Measurements from ENCODE around the gene OXCT2. TPM values are rescaled to one million over a fixed set of nuclear protein-coding genes. Genes with fewer than 3 reads are reported as not detected.

Gene OXCT2
- total and polyA plus RNA-seq, 2 experiments from 2014 or later: 0.25 to 1.8 TPM

- DNase-seq (ENCODE audit: low spot score): peak; percentile 75
- Histone ChIP-seq H2AFZ (no peak overlapping the region), H3K9me2 (replicated peaks; ENCODE audit: insufficient read depth) (no peaks in the 10 kb centered on the region), H3K27ac (no peak overlapping the region), H3K27me3 (no peaks in the 10 kb centered on the region), H3K36me3 (replicated peaks; ENCODE audit: insufficient read depth, low read depth) (no peaks in the 10 kb centered on the region), H4K20me1 (ENCODE audit: insufficient read depth, poor library complexity, severe bottlenecking) (no peaks in the 10 kb centered on the region), H3K9me3 (ENCODE audit: low read depth) (no peaks in the 10 kb centered on the region), H3K4me1 (ENCODE audit: insufficient read depth) (no peaks in the 10 kb centered on the region), H3K79me2 (no peaks in the 10 kb centered on the region), H3K4me3 (no peak overlapping the region), H3K4me2 (no peak overlapping the region)
- no peak for TF ChIP-seq EZH2phosphoT487 (IDR thresholded peaks at IDR 0.05; ENCODE audit: low read depth, severe bottlenecking, unreplicated experiment)
- TF ChIP-seq CTCF (IDR thresholded peaks at IDR 0.05; ENCODE audit: poor library complexity): peak; percentile 76
- WGBS (ENCODE audit: low lambda C conversion rate, missing lambda C conversion rate): 16% methylated on average over 11 of the region's 11 CpGs
These were observed 45.4 kb upstream of the OXCT2 start for GRCh38 chr1:39816415-39817090.

- Histone ChIP-seq H3K4me2 (no peak overlapping the region), H3K4me1 (ENCODE audit: insufficient read depth) (no peaks in the 10 kb centered on the region), H3K79me2 (no peaks in the 10 kb centered on the region), H4K20me1 (ENCODE audit: insufficient read depth, poor library complexity, severe bottlenecking) (no peaks in the 10 kb centered on the region), H3K27me3 (no peaks in the 10 kb centered on the region), H3K9me3 (ENCODE audit: low read depth) (no peaks in the 10 kb centered on the region), H3K4me3 (no peak overlapping the region), H2AFZ (no peak overlapping the region), H3K36me3 (replicated peaks; ENCODE audit: insufficient read depth, low read depth) (no peaks in the 10 kb centered on the region), H3K27ac (no peak overlapping the region), H3K9me2 (replicated peaks; ENCODE audit: insufficient read depth) (no peaks in the 10 kb centered on the region)
- TF ChIP-seq CTCF (IDR thresholded peaks at IDR 0.05; ENCODE audit: poor library complexity) (no peak), EZH2 (IDR thresholded peaks at IDR 0.05; ENCODE audit: borderline replicate concordance) (no peak), EZH2phosphoT487 (IDR thresholded peaks at IDR 0.05; ENCODE audit: low read depth, severe bottlenecking, unreplicated experiment) (no peak)
- 89% methylated on average over 3 of the region's 3 CpGs for WGBS (ENCODE audit: low lambda C conversion rate, missing lambda C conversion rate)
- DNase-seq (ENCODE audit: low spot score): no peak
These were observed 41.8 kb upstream of the OXCT2 start for GRCh38 chr1:39812913-39813312.

GRCh38 chr1:39808784-39809517 lies 37.8 kb upstream of the OXCT2 start:
- WGBS (ENCODE audit: low lambda C conversion rate, missing lambda C conversion rate): 84% methylated on average over 8 of the region's 8 CpGs
- H3K4me3 ChIP-seq: no peak overlapping the region
- no peaks in the 10 kb centered on the region for H4K20me1 ChIP-seq (ENCODE audit: insufficient read depth, poor library complexity, severe bottlenecking)
- H3K4me2 ChIP-seq: no peak overlapping the region
- no peak for DNase-seq (ENCODE audit: low spot score)
- no peaks in the 10 kb centered on the region for H3K9me2 ChIP-seq (replicated peaks; ENCODE audit: insufficient read depth)
- no peaks in the 10 kb centered on the region for H3K79me2 ChIP-seq
- no peak overlapping the region for H3K27ac ChIP-seq
- no peaks in the 10 kb centered on the region for H3K36me3 ChIP-seq (replicated peaks; ENCODE audit: insufficient read depth, low read depth)
- H2AFZ ChIP-seq: no peak overlapping the region
- H3K9me3 ChIP-seq (ENCODE audit: low read depth): no peaks in the 10 kb centered on the region
- TF ChIP-seq CTCF (IDR thresholded peaks at IDR 0.05; ENCODE audit: poor library complexity) (no peak), EZH2 (IDR thresholded peaks at IDR 0.05; ENCODE audit: borderline replicate concordance) (no peak), EZH2phosphoT487 (IDR thresholded peaks at IDR 0.05; ENCODE audit: low read depth, severe bottlenecking, unreplicated experiment) (no peak)
- H3K4me1 ChIP-seq (ENCODE audit: insufficient read depth): no peaks in the 10 kb centered on the region
- H3K27me3 ChIP-seq: no peaks in the 10 kb centered on the region
